KG1 (cell line): ENCODE results near the gene CAV1.
"Not testable (repeated sequence)": the region's sequence is repeated elsewhere in the genome, so short reads cannot be mapped to it uniquely, and the experiment has no call there.

Source experiments
- DNase-seq: peaks from one replicate; lab custom pipeline; 2025; lab: John Stamatoyannopoulos, UW

CAV1 gene, protein sequence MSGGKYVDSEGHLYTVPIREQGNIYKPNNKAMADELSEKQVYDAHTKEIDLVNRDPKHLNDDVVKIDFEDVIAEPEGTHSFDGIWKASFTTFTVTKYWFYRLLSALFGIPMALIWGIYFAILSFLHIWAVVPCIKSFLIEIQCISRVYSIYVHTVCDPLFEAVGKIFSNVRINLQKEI

DNA sequence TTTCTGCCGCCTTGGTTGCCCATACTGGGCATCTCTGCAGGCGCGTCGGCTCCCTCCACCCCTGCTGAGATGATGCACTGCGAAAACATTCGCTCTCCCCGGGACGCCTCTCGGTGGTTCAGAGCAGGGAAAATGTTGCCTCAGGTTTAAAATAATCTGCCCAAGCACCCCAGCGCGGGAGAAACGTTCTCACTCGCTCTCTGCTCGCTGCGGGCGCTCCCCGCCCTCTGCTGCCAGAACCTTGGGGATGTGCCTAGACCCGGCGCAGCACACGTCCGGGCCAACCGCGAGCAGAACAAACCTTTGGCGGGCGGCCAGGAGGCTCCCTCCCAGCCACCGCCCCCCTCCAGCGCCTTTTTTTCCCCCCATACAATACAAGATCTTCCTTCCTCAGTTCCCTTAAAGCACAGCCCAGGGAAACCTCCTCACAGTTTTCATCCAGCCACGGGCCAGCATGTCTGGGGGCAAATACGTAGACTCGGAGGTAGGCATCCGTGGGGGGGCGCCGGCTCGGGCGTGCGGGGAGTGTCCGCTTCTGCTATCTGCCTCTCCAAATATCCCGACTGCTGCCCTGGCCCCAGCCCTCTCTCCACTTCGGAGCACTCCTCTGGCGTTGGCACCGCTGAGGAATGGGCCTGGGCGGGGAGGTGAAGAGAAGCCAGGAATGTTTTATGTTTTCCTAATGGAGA, at the start of gene CAV1:
Gene CAV1 (plus strand): TSS at position 428 of the 689 bp plus-strand sequence. CDS start 27 bp downstream, at position 455.
- no peak for DNase-seq

- no peak for DNase-seq
Measured at GRCh38 chr7:116477625-116478024, 47.2 kb upstream of the CAV1 start.

DNA sequence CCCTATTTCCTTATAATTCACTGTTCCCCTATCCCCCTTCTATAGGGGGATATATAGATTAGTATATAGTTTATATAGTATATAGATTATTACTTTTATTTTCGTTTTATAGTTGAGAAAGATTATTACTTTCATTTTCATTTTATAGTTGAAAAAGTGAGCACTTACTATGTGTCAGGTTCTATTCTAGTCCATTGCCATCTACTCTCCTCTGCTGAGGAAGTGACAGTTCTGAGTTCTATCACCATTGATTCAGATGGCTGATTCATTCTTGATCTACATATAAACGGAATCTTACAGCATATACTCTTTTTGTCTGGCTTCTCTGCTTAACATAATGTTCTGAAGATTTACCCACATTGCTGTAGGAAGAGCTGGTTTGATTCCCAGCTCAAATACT, 46.0 kb upstream of the CAV1 start:
- DNase-seq = no peak

- DNase-seq = no peak
Measured at GRCh38 chr7:116483271-116483942, 41.4 kb upstream of the CAV1 start.

DNA sequence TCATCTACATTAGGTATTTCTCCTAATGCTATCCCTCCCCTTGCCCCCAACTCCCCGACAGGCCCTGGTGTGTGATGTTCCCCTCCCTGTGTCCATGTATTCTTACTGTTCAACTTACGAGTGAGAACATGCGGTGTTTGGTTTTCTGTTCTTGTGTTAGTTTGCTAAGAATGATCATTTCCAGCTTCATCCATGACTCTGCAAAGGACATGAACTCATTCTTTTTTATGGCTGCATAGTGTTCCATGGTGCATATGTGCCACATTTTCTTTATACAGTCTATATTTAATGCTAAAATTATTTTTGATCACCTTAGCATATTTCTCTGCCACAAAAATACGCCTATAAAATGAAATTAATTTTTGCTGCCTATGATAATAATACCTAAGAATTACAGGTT, 40.4 kb upstream of the CAV1 start:
- not testable (repeated sequence) for DNase-seq

DNA sequence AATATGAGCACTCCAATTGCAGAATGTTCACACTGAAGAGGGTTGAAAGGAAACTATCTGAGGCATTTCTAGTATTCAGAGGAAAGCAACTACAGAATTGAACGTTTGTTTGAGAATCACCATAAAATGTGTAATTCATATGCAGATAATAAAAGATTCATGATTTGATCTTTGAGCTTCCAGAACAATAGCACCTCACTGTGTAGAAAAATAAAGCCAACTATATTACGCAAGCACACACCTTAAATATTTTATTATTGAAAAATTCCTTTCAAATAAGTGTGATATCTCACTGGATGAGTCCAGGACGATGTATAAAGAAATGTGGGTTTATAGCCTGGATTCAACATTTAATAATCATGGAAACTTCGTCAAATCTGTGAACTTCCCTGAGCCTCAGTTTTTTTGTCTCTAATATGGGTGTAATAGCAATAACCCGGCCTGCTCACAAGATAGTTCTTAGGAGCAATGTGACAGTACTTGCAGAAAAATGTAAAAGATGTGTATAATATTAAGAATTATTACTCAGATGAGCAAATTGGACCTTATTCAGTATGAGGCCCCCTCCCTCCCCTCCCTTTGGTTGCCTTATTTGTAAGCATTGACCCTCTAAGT, 36.8 kb upstream of the CAV1 start:
- no peak for DNase-seq

DNA sequence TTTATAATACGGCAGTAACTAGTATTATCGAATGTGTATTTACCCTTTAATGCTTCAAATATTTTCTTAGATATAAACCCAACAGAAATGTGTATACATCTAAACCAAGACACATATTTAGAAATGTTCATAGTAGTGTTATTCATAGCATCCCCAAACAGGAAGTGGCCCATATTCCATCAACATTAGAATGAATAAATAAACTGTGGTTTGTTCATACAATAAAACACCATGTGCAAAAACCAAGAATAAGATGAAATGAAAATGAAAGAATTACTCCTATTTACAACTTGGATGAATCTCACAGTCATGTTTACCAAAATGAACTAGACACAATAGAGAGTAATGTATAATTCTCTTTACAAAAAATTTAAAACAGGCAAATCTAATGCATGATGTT, 34.5 kb upstream of the CAV1 start:
- DNase-seq = no peak

DNA sequence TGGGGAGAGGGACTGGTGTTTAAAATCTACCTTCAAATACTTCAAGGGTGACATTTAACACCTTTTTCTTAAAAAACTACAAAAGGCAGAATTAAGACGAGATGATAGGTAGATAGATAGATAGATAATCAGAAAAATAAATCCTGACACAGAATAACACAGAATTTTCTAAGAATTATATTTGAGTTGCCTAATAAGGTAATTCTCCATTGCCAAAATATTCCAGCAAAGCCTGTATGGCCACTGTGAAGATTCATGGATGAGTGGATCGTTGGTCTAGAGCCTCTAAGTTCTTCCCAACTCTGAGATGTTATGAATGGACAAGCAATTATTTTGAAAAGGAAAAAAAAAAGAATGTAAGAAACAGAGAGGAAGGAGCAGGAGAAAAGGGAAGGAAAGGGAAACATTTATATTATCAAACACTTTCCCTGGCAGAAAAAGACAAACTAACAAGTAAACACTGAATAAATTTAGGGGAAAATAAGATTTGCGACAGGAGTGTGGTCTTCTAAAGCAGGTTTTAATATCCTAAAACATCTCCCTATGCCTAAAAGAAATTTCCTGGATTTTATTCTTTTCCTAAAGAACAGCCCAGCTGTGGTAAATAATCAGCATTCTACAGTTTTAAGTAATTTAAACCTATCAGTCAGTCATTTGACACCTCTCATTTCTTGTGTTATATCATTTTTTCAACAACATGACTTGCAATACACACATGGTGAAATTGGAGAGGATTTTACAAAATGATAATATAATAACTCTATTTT, 32.8 kb upstream of the CAV1 start:
- DNase-seq = no peak

DNA sequence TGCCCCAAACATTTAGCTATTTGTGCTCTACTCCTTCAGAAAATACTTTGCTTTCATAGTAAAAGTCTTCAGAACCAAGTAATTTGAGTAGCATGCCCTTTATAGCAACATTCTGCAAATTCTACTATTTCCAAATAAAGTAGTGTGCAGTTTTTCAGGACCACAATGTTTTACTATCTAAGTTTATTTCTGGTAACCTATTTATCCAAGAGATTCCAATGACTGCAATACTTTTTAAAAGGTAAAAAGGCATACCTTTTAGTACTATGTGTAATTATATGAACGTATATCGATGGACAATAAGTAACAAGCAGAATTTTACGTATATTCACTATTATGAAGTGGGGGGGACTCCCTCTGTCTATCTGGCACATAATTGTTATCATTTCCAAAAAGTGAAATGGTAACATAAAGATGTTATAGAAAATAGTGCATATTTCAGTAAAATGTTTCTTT, 32.2 kb upstream of the CAV1 start:
- DNase-seq = no peak

GRCh38 chr7:116493449-116493848, 31.4 kb upstream of the CAV1 start:
- no peak for DNase-seq

- DNase-seq = no peak
Measured at GRCh38 chr7:116494472-116494871, 30.4 kb upstream of the CAV1 start.

GRCh38 chr7:116495736-116496135, 29.1 kb upstream of the CAV1 start:
- DNase-seq = no peak

DNA sequence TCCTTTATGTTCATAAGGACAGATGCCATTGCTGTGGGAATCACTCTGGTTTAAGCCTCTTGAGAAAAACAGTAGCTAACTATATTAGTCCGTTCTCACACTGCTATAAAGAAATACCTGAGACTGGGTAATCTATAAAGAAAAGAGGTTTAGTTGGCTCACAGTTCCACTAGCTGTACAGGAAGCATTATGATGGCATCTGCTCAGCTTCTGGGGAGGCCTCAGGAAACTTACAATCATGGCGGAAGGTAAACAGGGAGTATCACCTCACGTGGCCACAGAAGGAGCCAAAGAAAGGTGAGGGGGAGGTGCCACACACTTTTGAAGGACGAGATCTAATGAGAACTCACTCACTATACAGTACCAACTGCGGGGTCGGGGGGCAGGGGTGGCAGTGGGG, 28.2 kb upstream of the CAV1 start:
- no peak for DNase-seq

DNA sequence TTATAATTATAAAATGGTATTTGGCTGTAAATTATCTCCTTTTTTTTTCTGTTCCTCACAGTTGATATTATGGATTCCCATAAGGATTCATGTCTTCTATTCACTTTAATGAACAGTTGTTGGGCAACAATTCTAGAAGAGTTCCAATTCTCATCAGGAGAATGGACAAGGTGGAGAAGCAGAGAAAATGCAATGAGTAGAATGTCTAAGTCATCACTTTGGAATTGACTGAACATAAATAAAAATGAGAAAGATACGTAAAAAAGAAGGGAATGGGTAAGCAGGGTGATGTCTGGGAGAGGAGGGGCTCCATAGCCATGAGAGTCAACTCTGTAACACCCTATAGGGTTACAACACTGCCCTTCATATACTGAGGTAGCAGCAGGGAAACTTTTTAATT, 27.1 kb upstream of the CAV1 start:
- DNase-seq = no peak

DNA sequence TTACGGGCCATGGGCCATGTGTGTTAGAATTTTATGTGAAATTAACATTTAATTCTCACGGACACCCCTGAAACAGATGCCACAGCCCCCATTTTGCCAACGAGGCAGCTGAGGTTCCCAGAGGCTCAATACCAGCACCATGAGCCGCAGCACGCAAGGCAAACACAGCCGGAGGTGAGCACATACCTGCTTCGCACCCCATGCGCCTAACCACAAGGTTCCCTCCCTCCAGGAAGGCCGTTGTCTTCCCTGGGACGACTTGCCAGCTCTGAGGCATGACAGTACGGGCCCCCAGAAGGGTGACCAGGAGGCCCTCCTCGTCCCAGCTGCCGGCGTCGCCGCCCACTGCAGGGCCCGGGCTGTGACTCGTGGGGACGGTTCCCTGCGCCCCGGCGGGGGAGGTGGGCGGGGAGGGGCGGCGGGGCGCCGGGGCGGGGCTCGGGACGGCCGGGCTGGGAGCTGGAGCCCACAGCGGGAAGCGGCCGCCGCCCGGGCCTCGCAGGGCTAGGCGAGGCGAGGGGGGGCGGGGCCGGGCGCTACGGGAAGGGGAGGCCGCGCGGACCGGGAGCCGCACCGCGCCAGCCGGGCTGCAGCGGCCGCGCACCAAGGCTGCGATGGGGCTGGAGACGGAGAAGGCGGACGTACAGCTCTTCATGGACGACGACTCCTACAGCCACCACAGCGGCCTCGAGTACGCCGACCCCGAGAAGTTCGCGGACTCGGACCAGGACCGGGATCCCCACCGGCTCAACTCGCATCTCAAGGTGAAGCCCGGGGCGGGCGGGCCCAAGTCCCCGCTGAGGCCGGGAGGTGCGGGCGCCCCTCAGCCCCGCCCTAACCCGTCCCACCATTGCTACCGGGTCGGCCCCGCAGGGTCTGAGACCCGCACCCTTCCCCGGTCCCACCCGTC, 25.4 kb upstream of the CAV1 start, which contains the start of gene CAV2:
Gene CAV2 (plus strand): TSS at position 571 of the 910 bp plus-strand sequence. CDS start 44 bp downstream, at position 615.
- DNase-seq = no peak

DNA sequence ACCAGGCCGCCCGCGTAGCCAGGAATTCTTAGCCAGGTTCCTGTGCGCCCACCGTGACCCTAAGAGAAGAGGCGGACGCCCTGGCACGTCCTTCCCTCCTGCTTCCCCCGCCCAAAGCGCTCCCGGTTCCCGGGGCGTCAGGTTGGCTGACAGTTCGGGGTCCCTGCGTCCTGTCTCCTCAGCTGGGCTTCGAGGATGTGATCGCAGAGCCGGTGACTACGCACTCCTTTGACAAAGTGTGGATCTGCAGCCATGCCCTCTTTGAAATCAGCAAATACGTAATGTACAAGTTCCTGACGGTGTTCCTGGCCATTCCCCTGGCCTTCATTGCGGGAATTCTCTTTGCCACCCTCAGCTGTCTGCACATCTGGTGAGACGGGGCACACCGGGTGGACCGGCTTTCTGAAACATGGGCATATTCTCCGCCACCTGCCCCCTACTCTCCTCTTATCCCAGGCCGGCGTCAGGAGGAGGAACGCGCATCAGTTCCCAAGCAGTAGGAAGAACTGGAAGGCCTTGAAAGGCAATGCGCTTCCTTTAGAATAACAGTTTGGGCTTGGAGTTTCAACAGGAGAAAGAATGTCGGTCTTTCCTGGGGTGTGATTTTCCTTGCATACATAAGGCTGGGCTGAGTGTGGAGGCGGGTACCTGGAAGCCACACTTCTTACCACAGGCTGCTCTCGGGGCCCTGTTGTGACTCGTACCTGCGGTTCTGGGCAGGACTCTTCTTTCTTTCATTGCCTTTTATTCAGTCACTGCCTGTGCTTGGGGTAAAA, 24.6 kb upstream of the CAV1 start:
- DNase-seq = no peak

DNA sequence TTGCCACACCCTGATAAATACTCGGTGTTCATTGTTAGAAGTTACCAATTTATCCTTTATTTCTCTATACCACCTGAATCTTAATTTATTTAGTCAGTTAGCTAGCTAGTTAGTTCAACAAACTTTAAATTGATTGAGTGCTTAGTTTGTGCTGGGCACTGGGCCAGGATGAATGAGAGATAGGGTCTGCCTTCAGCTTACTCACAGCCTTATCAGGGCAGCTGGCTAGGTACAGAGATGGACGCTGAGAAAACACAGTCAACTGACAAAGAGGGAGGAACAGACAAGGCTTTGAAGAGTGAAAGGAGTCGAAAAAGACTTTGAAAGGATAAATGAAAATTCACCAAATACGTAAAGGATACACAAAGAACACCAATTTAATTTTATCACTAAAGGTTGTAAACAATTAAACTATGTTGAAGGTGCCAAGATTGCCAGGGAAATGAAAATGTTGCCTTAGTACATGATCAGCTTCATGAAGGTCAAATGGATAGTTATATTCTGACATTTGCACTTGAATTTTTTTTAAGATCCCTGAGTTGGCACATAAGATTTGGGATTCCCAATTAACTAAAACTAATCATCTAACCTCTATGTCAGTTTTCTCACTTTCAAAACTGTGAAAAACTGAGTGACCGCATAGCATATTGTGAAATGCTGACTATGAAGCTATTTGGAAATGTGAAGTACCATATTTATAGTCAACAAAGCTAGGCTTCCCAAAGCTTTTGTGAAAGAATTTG, 23.2 kb upstream of the CAV1 start:
- DNase-seq = no peak

- DNase-seq = no peak
Measured at GRCh38 chr7:116502201-116503096, 22.4 kb upstream of the CAV1 start.
